Endothelial cell of coronary artery (primary cell): Measurements from ENCODE around the gene FOXN4. TPM values are rescaled to one million over a fixed set of nuclear protein-coding genes. Genes with fewer than 3 reads are reported as not detected.

Experiments
- total RNA-seq: library from RNA; depleted of rRNA; stranded (reverse); fragments of >200 nt; gene quantifications from 2 replicates; pipeline ENCODE4 v1.2.3, GENCODE V29; 2014

The FOXN4 gene, protein sequence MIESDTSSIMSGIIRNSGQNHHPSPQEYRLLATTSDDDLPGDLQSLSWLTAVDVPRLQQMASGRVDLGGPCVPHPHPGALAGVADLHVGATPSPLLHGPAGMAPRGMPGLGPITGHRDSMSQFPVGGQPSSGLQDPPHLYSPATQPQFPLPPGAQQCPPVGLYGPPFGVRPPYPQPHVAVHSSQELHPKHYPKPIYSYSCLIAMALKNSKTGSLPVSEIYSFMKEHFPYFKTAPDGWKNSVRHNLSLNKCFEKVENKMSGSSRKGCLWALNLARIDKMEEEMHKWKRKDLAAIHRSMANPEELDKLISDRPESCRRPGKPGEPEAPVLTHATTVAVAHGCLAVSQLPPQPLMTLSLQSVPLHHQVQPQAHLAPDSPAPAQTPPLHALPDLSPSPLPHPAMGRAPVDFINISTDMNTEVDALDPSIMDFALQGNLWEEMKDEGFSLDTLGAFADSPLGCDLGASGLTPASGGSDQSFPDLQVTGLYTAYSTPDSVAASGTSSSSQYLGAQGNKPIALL
- not detected in 2 replicates for total RNA-seq

DNA sequence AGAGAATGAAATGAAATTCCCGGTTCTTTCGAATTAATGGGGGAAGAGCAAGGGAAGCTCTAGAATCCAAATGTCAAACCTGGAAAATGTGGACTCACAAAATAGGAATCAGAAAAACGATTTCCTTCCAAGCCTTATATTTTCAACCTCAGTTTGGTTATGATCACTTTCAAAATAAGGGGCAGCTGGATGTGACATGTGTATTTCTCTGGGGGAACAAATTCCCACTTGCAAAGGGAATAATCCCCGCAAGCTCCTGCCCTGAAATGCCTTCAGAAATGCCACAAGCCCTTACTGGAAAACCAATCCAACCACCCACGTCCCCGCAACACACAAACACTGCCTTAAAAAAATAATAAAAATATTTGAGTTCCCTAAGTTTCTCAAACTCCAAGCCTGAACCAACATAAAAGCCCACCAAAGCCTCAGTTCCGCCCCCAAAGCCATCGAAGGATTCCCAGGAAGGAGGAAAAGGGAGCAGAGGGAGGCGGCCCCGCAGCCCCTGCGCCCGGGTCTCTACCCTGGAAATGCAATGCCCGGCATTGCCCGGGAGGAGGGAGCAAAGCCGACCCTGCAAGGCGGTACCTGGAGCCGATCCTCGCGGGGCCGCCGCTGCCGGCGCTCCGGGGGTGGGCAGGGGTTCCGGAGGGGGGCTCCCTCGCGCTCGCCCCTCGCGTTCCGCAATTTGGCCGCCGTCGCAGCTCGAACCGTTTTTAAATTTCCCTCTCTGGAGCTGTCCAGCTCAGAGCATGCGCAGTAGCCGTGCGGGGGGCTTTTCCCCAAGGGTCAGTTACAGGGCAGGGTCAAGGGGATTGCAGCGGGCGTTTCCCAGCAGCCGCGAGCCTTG is at the start of gene FOXN4:
FOXN4 (minus strand) TSS at position 751 of the 847 bp plus-strand sequence. CDS start 963 bp downstream, outside the sequence.

DNA sequence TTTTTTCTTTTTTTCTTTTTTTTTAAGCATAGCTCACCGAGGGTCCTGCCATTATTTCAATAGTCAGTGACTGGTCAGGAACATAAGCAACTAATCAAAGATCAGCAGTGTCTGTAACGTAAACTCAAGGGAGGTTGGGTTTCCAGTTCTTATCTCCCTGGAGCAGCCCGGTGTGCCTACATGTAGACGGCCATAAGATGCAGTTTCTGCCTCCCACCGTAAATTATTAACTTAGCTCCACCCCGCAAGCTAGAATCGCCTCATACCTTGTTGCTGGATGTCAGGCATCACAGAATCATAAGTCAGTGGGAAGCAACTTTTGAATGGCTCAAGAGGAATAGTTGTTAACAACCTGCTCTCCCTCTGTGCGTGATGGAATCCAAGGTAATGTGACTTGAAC is 38.5 kb upstream of the FOXN4 start, which contains the start of gene MYO1H:
MYO1H (plus strand) TSS at position 312 of the 400 bp plus-strand sequence; CDS start at position 373, 61 bp downstream.

Other genes starting within 250 kb of the FOXN4 start
- 13.8 and 14.3 TPM in 2 replicates for gene ALKBH2, start 215.8 kb downstream of the FOXN4 start, total RNA-seq
- gene UNG, start 211.7 kb downstream of the FOXN4 start, total RNA-seq, result 23.9 and 24.7 TPM in 2 replicates
- 0.66 and 1.3 TPM in 2 replicates for gene ACACB, start 192.7 kb downstream of the FOXN4 start, total RNA-seq
- not detected in 2 replicates for gene MYO1H, start 38.6 kb upstream of the FOXN4 start, total RNA-seq
- gene KCTD10, start 168.0 kb upstream of the FOXN4 start, total RNA-seq, result 86.9 and 89.2 TPM in 2 replicates
- 24.9 and 37.4 TPM in 2 replicates for gene UBE3B, start 168.3 kb upstream of the FOXN4 start, total RNA-seq